Kidney tubule cell (primary cell): Measurements from ENCODE around the gene F12.

Experiments
- DNase-seq: peaks from one replicate; pipeline ENCODE4 v3.0.0-alpha.2; 2018; ENCODE audit warnings: low spot score

Gene F12

GRCh38 chr5:177355162-177355867 is 54.0 kb downstream of the F12 start:
- no peak for DNase-seq

- no peak for DNase-seq
Measured at GRCh38 chr5:177354711-177355110, 54.7 kb downstream of the F12 start.

- DNase-seq: peak; percentile 9
Measured at GRCh38 chr5:177354256-177354655, 55.1 kb downstream of the F12 start.

GRCh38 chr5:177353093-177353492 is 56.3 kb downstream of the F12 start:
- no peak for DNase-seq
